Subcutaneous adipose tissue (tissue), 4 donors: ENCODE results near the gene CD274. TPM values are rescaled to one million over a fixed set of nuclear protein-coding genes. Genes with fewer than 3 reads are reported as not detected.

Experiments used
- total RNA-seq, 4 donors: library from RNA; depleted of rRNA; stranded (reverse); fragments of >200 nt; gene quantifications; one replicate each; pipeline ENCODE4 v1.1.0, GENCODE V29; 2016
- TF ChIP-seq, protein P1 (sequence below): fragments of 450-650 bp; IDR thresholded peaks from one replicate; pipeline ENCODE4 v1.5.1; 2016; ENCODE audit warnings: low read depth, mild to moderate bottlenecking, control low read depth, antibody characterized with exemption, moderate library complexity

The CD274 gene
- total RNA-seq, 4 donors from 2014 or later: 2.4 to 7.0 (median 4.6) TPM

DNA sequence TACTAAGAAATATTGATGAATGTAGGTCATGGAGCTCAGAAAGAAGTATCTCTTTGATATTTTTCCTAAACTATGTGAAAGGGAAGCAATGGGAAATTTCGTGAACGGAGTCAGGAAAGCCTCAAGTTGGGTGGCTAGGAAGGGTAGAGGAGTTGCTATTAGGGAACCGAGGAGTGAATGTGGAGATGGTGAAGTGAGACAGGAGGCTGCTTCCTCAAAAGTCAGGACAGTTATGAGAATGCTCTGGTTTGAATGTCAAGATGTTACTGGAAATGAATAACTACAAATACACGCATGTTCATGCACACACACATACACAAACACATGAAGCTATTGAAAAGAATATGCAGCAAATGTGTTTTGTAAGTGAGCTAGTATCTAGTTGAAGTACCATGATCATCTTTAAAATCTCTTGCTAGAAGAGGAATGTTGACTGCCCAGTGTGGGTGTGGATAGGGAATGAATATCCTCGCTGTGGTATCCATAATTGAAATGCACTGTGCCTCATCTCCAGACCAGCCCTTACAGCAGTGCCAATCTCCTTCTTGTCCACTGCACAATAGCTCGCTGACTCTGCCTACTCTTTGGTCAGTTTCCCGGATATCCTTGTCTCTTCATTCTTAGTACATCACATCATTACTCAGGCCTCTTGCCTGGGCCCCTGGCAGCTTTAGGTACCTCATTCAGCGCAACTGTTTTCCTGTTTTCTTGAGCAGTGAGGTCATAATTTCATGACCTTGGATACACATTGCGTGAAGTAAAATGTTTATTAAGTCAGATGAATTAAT, 38.1 kb downstream of the CD274 start:
- TF ChIP-seq, protein P1, sequence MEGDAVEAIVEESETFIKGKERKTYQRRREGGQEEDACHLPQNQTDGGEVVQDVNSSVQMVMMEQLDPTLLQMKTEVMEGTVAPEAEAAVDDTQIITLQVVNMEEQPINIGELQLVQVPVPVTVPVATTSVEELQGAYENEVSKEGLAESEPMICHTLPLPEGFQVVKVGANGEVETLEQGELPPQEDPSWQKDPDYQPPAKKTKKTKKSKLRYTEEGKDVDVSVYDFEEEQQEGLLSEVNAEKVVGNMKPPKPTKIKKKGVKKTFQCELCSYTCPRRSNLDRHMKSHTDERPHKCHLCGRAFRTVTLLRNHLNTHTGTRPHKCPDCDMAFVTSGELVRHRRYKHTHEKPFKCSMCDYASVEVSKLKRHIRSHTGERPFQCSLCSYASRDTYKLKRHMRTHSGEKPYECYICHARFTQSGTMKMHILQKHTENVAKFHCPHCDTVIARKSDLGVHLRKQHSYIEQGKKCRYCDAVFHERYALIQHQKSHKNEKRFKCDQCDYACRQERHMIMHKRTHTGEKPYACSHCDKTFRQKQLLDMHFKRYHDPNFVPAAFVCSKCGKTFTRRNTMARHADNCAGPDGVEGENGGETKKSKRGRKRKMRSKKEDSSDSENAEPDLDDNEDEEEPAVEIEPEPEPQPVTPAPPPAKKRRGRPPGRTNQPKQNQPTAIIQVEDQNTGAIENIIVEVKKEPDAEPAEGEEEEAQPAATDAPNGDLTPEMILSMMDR: no peak

DNA sequence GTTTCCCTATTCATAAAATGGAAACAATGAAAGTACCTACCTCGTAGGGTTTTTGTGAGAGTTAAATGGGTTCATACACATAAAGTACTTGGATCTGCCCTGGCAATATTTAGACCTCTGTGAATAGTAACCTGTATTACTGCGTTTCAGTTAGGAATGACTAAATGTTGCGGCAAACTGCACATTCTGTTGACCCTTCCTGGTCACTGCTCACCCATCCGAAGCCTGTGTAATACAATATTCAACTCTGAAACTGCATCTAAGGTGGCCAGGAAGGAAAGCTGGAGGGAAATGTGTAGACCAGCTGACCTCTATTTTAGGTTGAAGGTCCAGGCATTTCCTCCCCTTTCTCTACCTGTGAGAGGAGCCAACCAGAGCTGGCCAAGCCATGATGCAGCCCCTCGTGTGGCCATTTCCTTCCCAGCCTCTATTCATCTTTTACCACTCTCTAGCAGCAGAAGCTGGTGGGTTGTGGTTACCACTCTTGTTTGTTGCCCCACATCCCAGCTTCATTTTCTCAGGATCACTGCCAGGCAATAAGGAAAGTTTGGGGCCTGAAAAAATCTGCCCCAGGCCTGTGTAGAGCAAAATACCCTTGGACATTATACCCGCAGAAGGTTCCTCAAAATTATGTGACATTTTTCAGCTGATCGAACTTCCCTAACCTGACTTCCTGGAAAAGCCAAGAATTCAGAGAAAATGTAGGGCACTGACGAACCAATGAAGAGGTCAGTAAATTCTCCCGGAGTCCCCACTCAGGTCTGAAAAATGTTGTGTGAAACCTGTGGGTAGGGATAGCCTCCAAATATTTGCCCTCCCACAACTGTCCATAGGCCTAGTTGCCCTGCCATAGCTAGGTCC, 39.5 kb downstream of the CD274 start:
- TF ChIP-seq, protein P1: no peak

DNA sequence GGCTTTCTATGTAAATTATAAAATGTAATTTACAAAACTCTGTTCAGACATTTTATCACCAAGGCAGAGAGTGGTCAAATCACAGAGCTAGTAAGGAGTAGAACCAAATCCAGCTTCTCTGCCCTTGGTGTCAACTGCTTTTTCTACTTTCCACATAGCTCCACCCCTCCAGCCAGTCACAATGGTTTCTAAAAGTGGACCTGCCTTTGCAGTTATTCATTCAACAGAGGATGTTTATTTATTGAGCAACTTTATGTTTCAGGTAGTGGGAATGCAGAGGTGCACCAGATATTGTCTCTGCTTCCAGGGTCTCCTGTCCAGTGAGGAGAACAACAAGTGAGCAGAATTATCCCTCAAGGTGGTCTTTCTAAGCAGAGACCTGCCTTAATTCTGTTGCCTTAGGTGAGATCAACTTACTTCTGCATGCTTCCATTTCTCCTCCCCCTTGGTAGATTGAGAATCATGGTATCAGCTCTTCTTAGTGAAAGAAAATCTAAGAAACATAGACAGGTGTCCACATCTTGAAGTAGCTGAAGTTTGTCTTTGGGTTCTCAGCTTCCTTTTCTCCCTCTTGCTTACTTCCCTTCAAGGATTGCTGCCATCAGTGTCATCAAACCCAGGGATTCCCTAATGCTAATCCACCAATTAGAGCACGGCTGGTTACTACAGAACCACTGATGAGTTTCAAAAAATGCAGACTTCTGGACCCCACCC, 42.8 kb downstream of the CD274 start:
- TF ChIP-seq, protein P1: no peak

DNA sequence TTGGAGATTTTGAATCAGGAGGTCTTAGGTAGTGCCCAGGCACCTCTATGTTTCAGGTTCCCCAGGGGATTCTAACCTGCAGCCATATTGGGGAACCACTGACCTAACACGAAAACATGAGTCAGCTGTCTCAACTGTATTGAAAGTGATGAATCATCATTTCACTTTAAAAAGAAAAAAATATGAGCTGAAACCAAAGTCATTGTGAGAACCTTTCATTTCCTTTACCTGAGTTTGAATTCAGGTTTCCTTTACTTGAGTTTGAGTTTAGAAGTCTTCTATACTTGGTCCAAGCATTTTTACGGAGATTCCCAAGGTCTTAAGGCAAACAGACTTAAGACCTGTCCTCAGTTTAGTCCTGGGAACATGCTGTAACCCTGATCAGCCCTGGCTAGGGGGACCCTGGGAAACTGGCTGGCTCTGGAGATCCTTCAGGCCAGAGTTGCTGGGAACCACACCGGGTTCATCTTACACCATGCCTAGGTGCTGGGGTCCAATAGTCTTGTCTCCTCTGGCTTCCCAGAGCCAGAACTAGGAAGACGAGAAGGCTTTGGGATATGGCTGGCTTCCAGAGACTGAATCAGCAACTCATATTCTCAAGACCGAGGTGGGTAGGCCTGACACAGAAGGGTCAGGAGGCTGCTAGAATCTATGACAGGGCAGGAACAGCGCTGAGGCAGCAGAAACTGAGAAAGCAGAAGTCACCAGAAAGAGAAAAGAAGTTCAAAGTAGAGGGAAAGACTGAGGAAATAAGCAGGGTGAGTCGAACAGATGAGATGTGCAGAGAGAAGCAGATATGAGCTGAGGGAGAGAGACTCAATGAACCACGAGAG, 43.6 kb downstream of the CD274 start:
- TF ChIP-seq, protein P1: no peak

DNA sequence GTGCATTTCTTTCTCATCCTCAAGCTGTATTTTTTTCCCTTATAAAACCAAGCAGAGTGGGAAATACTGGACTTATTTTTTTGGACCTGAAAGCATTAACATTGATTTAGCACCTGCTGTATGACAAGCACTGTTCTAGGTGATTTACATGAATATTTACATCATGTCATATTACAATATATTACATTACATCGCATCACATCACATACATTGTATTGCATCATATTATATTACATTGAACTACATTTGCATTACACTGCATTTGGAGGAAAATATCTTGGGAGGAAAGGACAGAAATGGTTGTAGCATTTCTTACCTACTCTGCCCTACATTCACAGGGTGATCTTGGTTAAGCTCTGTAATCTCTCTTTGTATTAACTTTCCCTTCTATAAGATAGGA, 48.8 kb downstream of the CD274 start:
- TF ChIP-seq, protein P1: no peak

DNA sequence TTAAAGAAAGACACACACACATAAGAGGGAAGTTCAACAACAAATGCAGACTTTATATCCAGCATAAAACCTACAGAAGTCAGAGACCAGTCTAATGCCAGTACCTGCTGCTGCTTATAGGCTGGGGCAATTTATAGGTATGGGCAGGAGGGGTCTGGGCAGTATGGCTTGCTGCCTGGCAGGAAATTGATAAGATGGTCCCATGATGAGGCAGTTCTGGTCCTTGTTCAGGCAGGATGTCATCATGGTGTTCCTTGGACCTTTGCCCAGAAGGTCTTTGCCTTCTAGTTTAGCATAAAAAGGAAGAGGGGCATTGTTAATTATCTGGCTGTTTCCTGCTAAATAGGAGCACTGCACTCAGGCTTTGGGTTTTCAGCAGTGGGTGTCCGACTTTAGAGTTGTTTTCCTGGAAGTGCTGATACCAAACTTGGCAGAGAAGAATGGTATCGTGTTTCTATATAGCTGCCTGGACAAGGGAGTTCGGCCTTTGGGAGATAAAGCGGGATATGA, 49.6 kb downstream of the CD274 start:
- TF ChIP-seq, protein P1: no peak
